Transverse colon (tissue), 3 donors: ENCODE measurements around the gene TENT5C.

Experiments
- CTCF ChIP-seq, 5 experiments: fragments of 200-600 bp in 3 of 5; fragments of 450-650 bp in 2 of 5; sonication (generic) in 3 of 5; IDR thresholded peaks; 1 replicate in 2 of 5; 2 replicates in 3 of 5; pipeline ENCODE4 v1.5.1; 2016 to 2017; ENCODE audit warnings: antibody characterized with exemption in 5 of 5, inconsistent platforms in 3 of 5, mild to moderate bottlenecking in 2 of 5, moderate library complexity in 1 of 5
- POLR2A ChIP-seq: fragments of 450-650 bp; IDR thresholded peaks from one replicate; pipeline ENCODE4 v1.6.1; 2016; ENCODE audit warnings: antibody characterized with exemption, mild to moderate bottlenecking, moderate library complexity

DNA sequence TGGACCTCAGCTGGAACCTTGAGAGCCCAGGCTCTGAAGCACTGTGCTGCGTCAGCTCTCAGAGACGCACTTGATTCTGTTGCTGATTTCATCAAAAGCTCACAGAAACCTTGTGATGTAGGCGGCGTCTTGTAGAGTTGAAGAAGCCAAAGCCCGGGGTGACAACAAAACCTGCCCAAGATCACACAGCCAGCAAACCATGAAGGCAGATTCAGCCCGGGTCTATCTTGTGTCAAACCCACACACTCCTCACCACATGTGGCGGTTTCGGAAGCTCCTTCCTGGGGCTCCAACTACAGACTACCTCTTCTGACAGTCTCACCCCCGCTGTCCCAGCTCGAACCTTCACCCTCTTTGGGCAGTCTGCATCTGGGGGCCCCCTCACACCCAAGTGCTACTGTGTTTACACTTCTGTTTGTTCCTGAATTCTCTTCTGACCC is 50.4 kb downstream of the TENT5C start:
- TF ChIP-seq POLR2A (no peak), CTCF (IDR thresholded peaks at IDR 0.05) (no peak)
